A549 (cell line): ENCODE measurements around the gene ELL2.

Experiments
- CBX8 ChIP-seq: fragments of 200-600 bp; sonication (generic); IDR thresholded peaks from 2 replicates; pipeline ENCODE4 v1.6.1; 2016
- CEBPB ChIP-seq, 2 experiments: fragments of >200 bp in 1 of 2; sonication (Bioruptor Twin) in 1 of 2; formaldehyde crosslinking in 1 of 2; IDR thresholded peaks; 2 replicates each; pipeline ENCODE4 v1.6.1; 2012 to 2016
- CHD4 ChIP-seq: fragments of 200-600 bp; sonication (generic); IDR thresholded peaks from 2 replicates; pipeline ENCODE4 v1.6.1; 2016; ENCODE audit warnings: antibody characterized with exemption, mild to moderate bottlenecking, borderline replicate concordance
- E2F6 ChIP-seq: IDR thresholded peaks from 2 replicates; pipeline ENCODE4 v1.6.1; 2012; ENCODE audit warnings: low read depth, borderline replicate concordance
- EP300 ChIP-seq, 2 experiments: fragments of >200 bp; sonication (Bioruptor Twin); formaldehyde crosslinking; IDR thresholded peaks; 2 replicates in 1 of 2; 3 replicates in 1 of 2; pipeline ENCODE4 v1.6.1; 2016 to 2017
- HMGXB4 ChIP-seq: fragments of 250-450 bp; sonication (Bioruptor Pico); IDR thresholded peaks from 2 replicates; pipeline ENCODE4 v1.5.0; 2021; ENCODE audit warnings: mild to moderate bottlenecking, moderate library complexity, borderline replicate concordance
- HOXB5 ChIP-seq: fragments of 250-450 bp; sonication (Bioruptor Pico); IDR thresholded peaks from 2 replicates; pipeline ENCODE4 v1.5.0; 2020; ENCODE audit warnings: mild to moderate bottlenecking, moderate library complexity
- MAFK ChIP-seq: fragments of 450-650 bp; IDR thresholded peaks from 2 replicates; pipeline ENCODE4 v1.6.1; 2014; ENCODE audit not compliant: partially characterized antibody
- MAX ChIP-seq: IDR thresholded peaks from 2 replicates; pipeline ENCODE4 v1.6.1; 2012
- POLR2A ChIP-seq: IDR thresholded peaks from 2 replicates; pipeline ENCODE4 v1.6.1; 2012; ENCODE audit warnings: mild to moderate bottlenecking, low read length
- RAD21 ChIP-seq, 2 experiments: fragments of >200 bp in 1 of 2; sonication (Bioruptor Twin) in 1 of 2; formaldehyde crosslinking in 1 of 2; IDR thresholded peaks in 1 of 2; conservative IDR thresholded peaks in 1 of 2; 2 replicates in 1 of 2; 3 replicates in 1 of 2; pipeline ENCODE4 v1.6.1; 2012 to 2018; ENCODE audit warnings: inconsistent platforms in 1 of 2
- ZC3H11A ChIP-seq: fragments of 450-650 bp; IDR thresholded peaks from 2 replicates; pipeline ENCODE4 v1.6.1; 2014; ENCODE audit warnings: antibody characterized with exemption, mild to moderate bottlenecking
- TF ChIP-seq, protein P1 (sequence below): fragments of >200 bp; sonication (Bioruptor Twin); formaldehyde crosslinking; IDR thresholded peaks from 3 replicates; pipeline ENCODE4 v1.5.1; 2016

GRCh38 chr5:96007051-96007450, 45.4 kb upstream of the ELL2 start:
- TF ChIP-seq, protein P1, sequence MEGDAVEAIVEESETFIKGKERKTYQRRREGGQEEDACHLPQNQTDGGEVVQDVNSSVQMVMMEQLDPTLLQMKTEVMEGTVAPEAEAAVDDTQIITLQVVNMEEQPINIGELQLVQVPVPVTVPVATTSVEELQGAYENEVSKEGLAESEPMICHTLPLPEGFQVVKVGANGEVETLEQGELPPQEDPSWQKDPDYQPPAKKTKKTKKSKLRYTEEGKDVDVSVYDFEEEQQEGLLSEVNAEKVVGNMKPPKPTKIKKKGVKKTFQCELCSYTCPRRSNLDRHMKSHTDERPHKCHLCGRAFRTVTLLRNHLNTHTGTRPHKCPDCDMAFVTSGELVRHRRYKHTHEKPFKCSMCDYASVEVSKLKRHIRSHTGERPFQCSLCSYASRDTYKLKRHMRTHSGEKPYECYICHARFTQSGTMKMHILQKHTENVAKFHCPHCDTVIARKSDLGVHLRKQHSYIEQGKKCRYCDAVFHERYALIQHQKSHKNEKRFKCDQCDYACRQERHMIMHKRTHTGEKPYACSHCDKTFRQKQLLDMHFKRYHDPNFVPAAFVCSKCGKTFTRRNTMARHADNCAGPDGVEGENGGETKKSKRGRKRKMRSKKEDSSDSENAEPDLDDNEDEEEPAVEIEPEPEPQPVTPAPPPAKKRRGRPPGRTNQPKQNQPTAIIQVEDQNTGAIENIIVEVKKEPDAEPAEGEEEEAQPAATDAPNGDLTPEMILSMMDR: no peak
- TF ChIP-seq POLR2A: no peak
- TF ChIP-seq MAFK: no peak
- no peak for TF ChIP-seq CBX8
- TF ChIP-seq E2F6: no peak
- TF ChIP-seq CEBPB (IDR thresholded peaks at IDR 0.05): no peak
- no peak for TF ChIP-seq MAX
- TF ChIP-seq HMGXB4: no peak
- TF ChIP-seq ZC3H11A: no peak
- no peak for TF ChIP-seq CHD4
- no peak for TF ChIP-seq RAD21 (conservative IDR thresholded peaks at IDR 0.05 in 1 of 2, IDR thresholded peaks at IDR 0.05 in 1 of 2)
- no peak for TF ChIP-seq EP300 (IDR thresholded peaks at IDR 0.05)
- no peak for TF ChIP-seq HOXB5 (CRISPR knock-in tag)
